ENCODE measurements around the gene C5orf52. TPM values are rescaled to one million over a fixed set of nuclear protein-coding genes. Genes with fewer than 3 reads are reported as not detected.

The C5orf52 gene
- total RNA-seq, 1 experiment from 2014 or later = not detected

GRCh38 chr5:157714596-157714864 is 43.2 kb downstream of the C5orf52 start (continued):
- no peak for TF ChIP-seq ZNF512 (CRISPR knock-in tag; IDR thresholded peaks at IDR 0.05; ENCODE audit: borderline replicate concordance)
- TF ChIP-seq, protein P1, sequence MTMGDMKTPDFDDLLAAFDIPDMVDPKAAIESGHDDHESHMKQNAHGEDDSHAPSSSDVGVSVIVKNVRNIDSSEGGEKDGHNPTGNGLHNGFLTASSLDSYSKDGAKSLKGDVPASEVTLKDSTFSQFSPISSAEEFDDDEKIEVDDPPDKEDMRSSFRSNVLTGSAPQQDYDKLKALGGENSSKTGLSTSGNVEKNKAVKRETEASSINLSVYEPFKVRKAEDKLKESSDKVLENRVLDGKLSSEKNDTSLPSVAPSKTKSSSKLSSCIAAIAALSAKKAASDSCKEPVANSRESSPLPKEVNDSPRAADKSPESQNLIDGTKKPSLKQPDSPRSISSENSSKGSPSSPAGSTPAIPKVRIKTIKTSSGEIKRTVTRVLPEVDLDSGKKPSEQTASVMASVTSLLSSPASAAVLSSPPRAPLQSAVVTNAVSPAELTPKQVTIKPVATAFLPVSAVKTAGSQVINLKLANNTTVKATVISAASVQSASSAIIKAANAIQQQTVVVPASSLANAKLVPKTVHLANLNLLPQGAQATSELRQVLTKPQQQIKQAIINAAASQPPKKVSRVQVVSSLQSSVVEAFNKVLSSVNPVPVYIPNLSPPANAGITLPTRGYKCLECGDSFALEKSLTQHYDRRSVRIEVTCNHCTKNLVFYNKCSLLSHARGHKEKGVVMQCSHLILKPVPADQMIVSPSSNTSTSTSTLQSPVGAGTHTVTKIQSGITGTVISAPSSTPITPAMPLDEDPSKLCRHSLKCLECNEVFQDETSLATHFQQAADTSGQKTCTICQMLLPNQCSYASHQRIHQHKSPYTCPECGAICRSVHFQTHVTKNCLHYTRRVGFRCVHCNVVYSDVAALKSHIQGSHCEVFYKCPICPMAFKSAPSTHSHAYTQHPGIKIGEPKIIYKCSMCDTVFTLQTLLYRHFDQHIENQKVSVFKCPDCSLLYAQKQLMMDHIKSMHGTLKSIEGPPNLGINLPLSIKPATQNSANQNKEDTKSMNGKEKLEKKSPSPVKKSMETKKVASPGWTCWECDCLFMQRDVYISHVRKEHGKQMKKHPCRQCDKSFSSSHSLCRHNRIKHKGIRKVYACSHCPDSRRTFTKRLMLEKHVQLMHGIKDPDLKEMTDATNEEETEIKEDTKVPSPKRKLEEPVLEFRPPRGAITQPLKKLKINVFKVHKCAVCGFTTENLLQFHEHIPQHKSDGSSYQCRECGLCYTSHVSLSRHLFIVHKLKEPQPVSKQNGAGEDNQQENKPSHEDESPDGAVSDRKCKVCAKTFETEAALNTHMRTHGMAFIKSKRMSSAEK (CRISPR knock-in tag; IDR thresholded peaks at IDR 0.05; ENCODE audit: borderline replicate concordance) = no peak

DNA sequence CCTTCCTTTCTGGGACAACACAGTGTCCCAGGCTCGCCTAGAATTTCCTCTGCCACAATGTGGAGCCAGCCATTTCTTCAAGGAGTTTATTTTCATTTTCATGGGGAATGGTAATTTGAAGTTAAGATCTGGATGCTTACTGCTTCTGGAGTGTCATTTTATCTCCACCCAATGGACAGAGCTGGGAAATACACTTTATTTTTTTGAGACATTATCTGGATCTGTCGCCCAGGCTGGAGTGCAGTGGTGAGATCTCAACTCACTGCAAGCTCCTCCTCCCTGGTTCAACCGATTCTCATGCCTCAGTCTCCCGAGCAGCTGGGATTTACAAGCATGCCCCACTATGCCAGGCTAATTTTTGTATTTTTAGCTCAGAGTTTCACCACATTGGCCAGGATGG is 47.2 kb downstream of the C5orf52 start:
- DNase-seq (ENCODE audit: low spot score) (no peak), ATAC-seq (peak; percentile 74)
- H3K9me3 Mint-ChIP-seq = peaks cover 13% of the 10 kb centered on the region
- H3K4me3 Mint-ChIP-seq = no peak overlapping the region
- H3K36me3 Mint-ChIP-seq = peaks cover 7% of the 10 kb centered on the region
- peak overlapping the region; percentile 65; the same call in 1 of the 2 replicates for H3K27ac Mint-ChIP-seq
- ChIA-PET POLR2A (interaction anchor here (1.5 kb wide), 1 partner anchor 13 kb away, joined by 3 read pairs; the partner anchor contains the start of gene THG1L), CTCF (interaction anchor here (0.8 to 2.9 kb wide), 11 partner anchors 13 to 254 kb away, joined by 3 to 26 read pairs (median 5); partner anchors contain the start of genes C5orf52, LSM11 and THG1L)
- TF ChIP-seq, protein P2, sequence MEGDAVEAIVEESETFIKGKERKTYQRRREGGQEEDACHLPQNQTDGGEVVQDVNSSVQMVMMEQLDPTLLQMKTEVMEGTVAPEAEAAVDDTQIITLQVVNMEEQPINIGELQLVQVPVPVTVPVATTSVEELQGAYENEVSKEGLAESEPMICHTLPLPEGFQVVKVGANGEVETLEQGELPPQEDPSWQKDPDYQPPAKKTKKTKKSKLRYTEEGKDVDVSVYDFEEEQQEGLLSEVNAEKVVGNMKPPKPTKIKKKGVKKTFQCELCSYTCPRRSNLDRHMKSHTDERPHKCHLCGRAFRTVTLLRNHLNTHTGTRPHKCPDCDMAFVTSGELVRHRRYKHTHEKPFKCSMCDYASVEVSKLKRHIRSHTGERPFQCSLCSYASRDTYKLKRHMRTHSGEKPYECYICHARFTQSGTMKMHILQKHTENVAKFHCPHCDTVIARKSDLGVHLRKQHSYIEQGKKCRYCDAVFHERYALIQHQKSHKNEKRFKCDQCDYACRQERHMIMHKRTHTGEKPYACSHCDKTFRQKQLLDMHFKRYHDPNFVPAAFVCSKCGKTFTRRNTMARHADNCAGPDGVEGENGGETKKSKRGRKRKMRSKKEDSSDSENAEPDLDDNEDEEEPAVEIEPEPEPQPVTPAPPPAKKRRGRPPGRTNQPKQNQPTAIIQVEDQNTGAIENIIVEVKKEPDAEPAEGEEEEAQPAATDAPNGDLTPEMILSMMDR (IDR thresholded peaks at IDR 0.05) = 0 out of 2 replicates have a peak, but pooled peaks have one; percentile 19
- TF ChIP-seq RELA (CRISPR knock-in tag; IDR thresholded peaks at IDR 0.05; ENCODE audit: borderline replicate concordance) = no peak
- peaks cover 7% of the 10 kb centered on the region for H3K4me1 Mint-ChIP-seq
- H3K27me3 Mint-ChIP-seq (ENCODE audit: low read depth) = no peaks in the 10 kb centered on the region

DNA sequence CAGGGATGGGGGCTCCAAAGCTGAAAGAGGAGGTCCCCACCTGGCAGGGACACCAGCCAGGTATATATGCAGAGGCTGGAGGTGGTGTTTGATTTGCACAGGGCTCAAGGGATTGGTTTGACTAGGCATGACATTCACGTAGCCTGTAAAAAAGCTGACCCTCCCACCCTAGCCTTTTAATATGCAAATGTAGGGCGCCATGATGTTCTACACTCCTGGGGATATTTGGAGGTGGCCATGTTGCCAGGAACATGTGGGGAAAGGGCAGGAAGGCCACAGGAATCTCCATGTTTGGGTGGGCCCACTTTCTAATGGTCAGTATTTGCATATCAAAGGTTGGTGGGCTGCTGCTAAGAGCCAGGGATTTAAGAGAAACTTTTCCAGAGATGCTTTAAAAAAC is 47.9 kb downstream of the C5orf52 start:
- Mint-ChIP-seq H3K27me3 (ENCODE audit: low read depth) (no peaks in the 10 kb centered on the region; the same call in 1 of the 2 replicates), H3K36me3 (peaks cover 7% of the 10 kb centered on the region), H3K9me3 (peaks cover 13% of the 10 kb centered on the region), H3K4me1 (peaks cover 7% of the 10 kb centered on the region), H3K4me3 (no peak overlapping the region), H3K27ac (no peak overlapping the region)
- DNase-seq (ENCODE audit: low spot score) (no peak), ATAC-seq (peak; percentile 83)
- ChIA-PET CTCF (interaction anchor here (0.8 to 2.9 kb wide), 9 partner anchors 12 to 255 kb away, joined by 3 to 26 read pairs (median 5); partner anchors contain the start of genes C5orf52, LSM11 and THG1L), POLR2A (interaction anchor here (1.5 kb wide), 1 partner anchor 12 kb away, joined by 3 read pairs; the partner anchor contains the start of gene THG1L)
- TF ChIP-seq ZNF232 (CRISPR knock-in tag; IDR thresholded peaks at IDR 0.05) (no peak), SMAD3 (CRISPR knock-in tag; IDR thresholded peaks at IDR 0.05; ENCODE audit: borderline replicate concordance) (no peak), SOX15 (CRISPR knock-in tag; IDR thresholded peaks at IDR 0.05) (no peak), E2F4 (CRISPR knock-in tag; IDR thresholded peaks at IDR 0.05; ENCODE audit: borderline replicate concordance, low read depth) (no peak), MYBL2 (CRISPR knock-in tag; IDR thresholded peaks at IDR 0.05) (no peak), FOXK1 (CRISPR knock-in tag; IDR thresholded peaks at IDR 0.05) (no peak), USF2 (CRISPR knock-in tag; IDR thresholded peaks at IDR 0.05) (no peak), ZNF396 (CRISPR knock-in tag; IDR thresholded peaks at IDR 0.05; ENCODE audit: borderline replicate concordance) (no peak), CREB1 (CRISPR knock-in tag; IDR thresholded peaks at IDR 0.05) (no peak), SMAD4 (CRISPR knock-in tag; IDR thresholded peaks at IDR 0.05) (no peak), ZNF317 (CRISPR knock-in tag; IDR thresholded peaks at IDR 0.05; ENCODE audit: borderline replicate concordance, low read depth) (no peak), HMGA2 (CRISPR knock-in tag; IDR thresholded peaks at IDR 0.05) (no peak)
- TF ChIP-seq, protein P3, sequence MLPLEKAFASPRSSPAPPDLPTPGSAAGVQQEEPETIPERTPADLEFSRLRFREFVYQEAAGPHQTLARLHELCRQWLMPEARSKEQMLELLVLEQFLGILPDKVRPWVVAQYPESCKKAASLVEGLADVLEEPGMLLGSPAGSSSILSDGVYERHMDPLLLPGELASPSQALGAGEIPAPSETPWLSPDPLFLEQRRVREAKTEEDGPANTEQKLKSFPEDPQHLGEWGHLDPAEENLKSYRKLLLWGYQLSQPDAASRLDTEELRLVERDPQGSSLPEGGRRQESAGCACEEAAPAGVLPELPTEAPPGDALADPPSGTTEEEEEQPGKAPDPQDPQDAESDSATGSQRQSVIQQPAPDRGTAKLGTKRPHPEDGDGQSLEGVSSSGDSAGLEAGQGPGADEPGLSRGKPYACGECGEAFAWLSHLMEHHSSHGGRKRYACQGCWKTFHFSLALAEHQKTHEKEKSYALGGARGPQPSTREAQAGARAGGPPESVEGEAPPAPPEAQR (CRISPR knock-in tag; IDR thresholded peaks at IDR 0.05) = no peak
- TF ChIP-seq, protein P4, sequence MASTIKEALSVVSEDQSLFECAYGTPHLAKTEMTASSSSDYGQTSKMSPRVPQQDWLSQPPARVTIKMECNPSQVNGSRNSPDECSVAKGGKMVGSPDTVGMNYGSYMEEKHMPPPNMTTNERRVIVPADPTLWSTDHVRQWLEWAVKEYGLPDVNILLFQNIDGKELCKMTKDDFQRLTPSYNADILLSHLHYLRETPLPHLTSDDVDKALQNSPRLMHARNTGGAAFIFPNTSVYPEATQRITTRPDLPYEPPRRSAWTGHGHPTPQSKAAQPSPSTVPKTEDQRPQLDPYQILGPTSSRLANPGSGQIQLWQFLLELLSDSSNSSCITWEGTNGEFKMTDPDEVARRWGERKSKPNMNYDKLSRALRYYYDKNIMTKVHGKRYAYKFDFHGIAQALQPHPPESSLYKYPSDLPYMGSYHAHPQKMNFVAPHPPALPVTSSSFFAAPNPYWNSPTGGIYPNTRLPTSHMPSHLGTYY (CRISPR knock-in tag; IDR thresholded peaks at IDR 0.05) = no peak

Measured in WTC11 (cell line).